ENCODE measurements around the gene PLEKHM3.

GRCh38 chr2:208064220-208064961 is 39.1 kb upstream of the PLEKHM3 start:
- TF ChIP-seq CTCF (optimal IDR thresholded peaks at IDR 0.05 in 1 of 3, IDR thresholded peaks at IDR 0.05 in 1 of 3, conservative IDR thresholded peaks at IDR 0.05 in 1 of 3; ENCODE audit: extremely low read depth in 1 of 3, insufficient read depth in 2 of 3, low read length in 3 of 3) (no peak), EZH2 (IDR thresholded peaks at IDR 0.05; ENCODE audit: low read length) (no peak)

Data from keratinocyte (primary cell).